ENCODE data around the gene PTX4.
"Not testable (repeated sequence)": the region's sequence is repeated elsewhere in the genome, so short reads cannot be mapped to it uniquely, and the experiment has no call there.

Gene PTX4

GRCh38 chr16:1478937-1479336 is 9.8 kb downstream of the PTX4 start:
- not testable (repeated sequence) for DNase-seq

DNA sequence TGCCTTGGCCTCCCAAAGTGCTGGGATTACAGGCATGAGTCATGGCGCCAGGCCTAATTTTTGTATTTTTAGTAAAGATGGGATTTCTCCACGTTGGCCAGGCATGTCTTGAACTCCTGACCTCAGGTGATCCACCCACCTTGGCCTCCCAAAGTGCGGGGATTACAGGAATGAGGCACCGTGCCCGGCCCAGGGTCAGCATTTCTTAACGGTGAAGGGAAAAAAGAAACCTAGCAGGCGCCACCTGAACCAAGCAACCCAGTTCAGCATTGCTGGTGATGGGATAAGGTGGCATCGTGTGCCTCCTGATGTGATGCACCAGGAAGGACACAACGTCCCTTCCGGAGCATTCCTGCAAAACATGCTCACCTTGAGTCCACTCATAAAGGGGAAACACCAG is 11.7 kb downstream of the PTX4 start:
- no peak for DNase-seq

GRCh38 chr16:1475552-1476114 is 13.1 kb downstream of the PTX4 start:
- no peak for DNase-seq

DNA sequence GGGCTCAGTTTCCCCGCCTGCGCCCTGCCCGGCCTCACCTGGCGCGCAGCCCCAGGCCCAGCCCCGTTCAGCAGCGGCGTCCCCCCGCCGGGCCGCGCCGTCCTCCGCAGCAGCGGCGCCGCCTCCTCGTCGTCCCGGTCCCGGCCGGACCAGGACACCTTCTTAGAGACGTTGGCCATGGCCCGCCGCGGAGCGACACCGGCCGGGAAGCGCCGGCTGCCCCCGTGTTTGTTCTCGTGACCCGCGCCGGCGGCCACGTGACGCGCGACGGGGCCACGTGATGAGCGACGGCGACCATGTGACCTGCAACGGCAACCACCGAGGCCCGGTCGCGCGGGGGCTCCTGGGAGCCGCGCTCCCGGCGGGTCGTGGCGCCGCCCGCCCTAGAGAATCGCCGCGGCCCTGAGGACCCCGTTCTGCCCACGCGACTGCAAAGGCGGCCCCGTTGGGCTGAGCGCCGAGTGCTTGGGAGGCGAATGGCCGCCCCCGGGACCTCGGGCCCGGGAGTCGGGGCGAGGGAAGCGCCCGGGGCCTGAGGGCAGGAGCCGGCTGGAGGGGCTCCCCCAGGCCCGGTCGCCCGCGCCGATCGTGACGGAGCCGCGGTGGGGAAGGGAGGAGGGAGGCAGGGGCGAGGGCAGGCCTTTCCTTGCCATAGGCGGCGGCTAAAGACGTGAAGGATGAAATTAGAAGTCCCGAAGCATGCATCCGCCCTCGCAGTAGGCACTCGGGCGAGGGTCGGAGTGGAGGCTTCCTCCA is 13.8 kb downstream of the PTX4 start, which contains the start of gene CLCN7:
TSS of gene CLCN7 (minus strand) at position 233 of the 756 bp plus-strand sequence. CDS start at position 179, 54 bp downstream.
- DNase-seq = peak; percentile 80

DNA sequence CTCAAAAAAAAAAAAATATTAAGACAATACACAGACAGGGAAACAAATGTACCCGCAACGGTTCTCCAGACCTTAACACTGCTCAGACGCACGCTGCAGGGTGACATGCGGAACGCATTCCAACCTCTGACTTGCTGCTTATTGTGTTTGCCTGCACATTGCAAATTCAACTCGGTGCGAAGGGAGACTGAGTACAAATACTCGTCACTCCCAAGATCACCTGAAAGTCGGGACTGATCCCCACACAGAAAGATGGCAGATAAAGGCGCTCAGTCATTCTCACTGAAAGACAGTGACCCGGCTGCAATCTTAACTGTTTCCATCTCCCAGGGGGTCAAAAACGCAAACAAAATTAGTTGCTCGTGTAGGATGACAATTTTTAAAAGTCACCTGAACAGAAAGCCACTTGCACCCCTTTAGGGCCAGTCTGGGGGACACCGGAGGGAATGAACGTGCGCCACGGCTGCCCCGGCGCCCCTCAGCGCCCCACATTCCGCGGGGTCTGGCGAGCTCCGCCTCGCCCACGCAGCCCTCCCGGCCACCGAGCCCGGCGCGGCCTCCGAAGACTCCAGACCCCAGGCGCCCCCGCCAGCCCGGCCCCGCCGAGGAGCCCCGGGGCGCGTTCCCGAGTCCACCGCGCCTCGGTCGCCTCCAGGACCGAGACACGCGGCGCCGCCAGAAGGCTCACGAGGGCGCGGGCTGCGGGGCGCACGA is 14.5 kb downstream of the PTX4 start:
- no peak for DNase-seq

- no peak for DNase-seq
Observed at GRCh38 chr16:1472974-1473373, 15.8 kb downstream of the PTX4 start.

DNA sequence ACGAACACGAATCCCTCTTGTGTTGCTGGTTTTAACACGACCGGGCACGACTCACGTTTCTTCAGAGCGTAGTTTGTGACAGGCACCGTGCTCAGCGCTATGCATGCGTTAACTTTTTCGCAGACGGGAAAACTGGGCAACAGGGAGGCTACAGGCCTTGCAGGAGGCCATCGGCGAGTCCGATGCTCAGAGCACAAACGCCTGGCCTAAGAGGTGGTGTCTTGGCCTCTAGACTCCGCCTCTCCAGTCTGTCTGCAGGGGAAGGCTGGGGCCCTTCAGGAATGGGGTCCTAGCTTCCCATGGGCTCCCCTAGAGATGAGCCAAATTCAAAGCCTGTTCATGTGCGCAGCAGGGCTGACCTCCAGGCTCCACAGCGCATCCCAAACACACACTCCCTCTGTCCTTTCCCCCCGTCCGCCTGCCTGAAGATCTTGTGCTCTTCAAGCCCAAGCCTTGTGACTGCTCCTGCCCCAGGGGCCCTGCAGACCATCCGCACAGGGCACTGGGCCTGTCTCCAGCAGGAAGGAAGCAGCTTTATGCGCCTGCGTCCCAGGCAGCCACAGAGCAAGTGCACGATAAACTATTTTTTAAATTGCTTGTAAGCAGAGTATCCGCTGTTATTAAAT is 17.1 kb downstream of the PTX4 start:
- no peak for DNase-seq

- DNase-seq = no peak
Observed at GRCh38 chr16:1470481-1471251, 18.1 kb downstream of the PTX4 start.

- DNase-seq = no peak
Observed at GRCh38 chr16:1469693-1470201, 19.0 kb downstream of the PTX4 start.

- not testable (repeated sequence) for DNase-seq
Observed at GRCh38 chr16:1469141-1469540, 19.6 kb downstream of the PTX4 start.

DNA sequence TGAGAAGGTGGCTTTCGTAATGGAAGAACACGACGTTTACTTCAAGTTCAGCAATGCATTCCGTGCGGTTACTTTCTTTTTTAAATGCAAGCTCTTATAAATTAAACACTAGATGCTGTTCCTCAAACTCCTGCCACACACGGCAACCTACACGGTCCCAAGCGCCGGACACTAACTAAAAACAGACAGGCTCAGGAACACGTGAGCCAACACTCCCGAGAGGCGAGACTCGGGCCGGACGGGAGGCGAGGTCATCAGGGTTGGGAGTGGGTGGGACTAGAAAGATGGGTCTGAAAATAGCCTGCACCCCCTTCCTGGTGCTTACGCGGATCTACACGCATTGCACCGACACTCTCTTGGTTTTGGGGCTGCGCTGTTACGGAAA is 20.3 kb downstream of the PTX4 start:
- no peak for DNase-seq

- no peak for DNase-seq
Observed at GRCh38 chr16:1466968-1467521, 21.7 kb downstream of the PTX4 start.

DNA sequence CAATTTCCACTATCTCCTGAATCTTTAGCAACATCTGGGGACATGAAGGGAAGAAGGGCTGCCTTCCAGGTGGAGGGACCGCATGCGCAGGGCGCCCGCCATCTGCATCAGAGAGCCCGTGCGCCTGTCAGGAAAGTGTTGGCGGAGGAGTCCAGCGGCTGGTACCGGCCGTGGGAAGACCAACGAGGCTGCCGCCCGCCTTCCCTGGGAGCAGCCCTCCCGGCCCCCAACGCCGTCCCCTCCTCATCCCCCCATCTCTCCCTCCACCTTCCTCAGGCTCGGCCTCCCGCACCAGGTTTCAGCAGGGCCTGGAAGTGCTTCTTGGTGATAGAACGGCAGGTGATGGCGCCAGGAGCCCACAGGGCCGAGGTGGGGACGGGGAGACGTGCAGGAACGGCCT is 22.7 kb downstream of the PTX4 start:
- DNase-seq = no peak

- DNase-seq = no peak
Observed at GRCh38 chr16:1465567-1465915, 23.2 kb downstream of the PTX4 start.

- no peak for DNase-seq
Observed at GRCh38 chr16:1464894-1465566, 23.7 kb downstream of the PTX4 start.

GRCh38 chr16:1464196-1464893 is 24.4 kb downstream of the PTX4 start:
- no peak for DNase-seq

DNA sequence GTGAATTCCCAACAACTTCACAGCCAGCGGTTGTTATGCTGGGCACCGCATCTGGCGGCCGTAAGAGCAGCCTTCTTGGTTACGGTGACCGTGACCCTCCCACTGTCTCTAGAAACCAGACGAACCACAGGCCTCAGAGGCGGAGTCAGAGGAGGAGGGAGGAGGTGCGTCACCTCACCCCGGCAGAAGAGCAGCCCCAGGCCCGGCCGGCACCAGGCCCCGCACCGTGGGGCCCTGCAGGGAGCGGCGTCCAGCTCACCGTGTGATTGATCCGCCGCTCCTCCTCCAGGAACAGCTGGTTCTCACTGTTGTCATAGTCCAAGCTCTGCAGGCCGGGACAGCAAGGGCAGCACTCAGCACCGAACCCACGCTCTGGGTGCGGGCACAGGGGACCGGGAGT is 27.6 kb downstream of the PTX4 start:
- DNase-seq = no peak

- DNase-seq = no peak
Observed at GRCh38 chr16:1460602-1461138, 28.1 kb downstream of the PTX4 start.

GRCh38 chr16:1459967-1460366 is 28.8 kb downstream of the PTX4 start:
- no peak for DNase-seq

DNA sequence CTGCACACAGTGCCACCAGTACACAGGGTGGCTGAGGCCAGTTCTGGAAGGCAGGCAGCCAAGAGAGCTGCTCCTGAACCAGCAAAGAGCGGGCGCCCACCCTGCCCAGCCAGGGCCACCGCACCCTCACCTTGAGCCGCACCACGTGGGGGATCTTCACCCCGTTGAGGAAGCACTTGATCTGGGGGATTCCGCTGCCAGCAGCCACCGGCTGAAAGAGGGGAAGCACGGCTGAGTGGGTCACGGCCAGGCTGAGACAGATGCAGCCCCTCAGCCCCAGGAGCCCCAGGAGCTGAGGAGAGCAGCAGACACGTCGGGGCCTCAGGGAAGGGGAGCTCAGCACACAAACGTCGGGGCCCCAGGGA is 29.8 kb downstream of the PTX4 start:
- no peak for DNase-seq
